ENCODE measurements around the gene ATP10A.

The ATP10A gene

DNA sequence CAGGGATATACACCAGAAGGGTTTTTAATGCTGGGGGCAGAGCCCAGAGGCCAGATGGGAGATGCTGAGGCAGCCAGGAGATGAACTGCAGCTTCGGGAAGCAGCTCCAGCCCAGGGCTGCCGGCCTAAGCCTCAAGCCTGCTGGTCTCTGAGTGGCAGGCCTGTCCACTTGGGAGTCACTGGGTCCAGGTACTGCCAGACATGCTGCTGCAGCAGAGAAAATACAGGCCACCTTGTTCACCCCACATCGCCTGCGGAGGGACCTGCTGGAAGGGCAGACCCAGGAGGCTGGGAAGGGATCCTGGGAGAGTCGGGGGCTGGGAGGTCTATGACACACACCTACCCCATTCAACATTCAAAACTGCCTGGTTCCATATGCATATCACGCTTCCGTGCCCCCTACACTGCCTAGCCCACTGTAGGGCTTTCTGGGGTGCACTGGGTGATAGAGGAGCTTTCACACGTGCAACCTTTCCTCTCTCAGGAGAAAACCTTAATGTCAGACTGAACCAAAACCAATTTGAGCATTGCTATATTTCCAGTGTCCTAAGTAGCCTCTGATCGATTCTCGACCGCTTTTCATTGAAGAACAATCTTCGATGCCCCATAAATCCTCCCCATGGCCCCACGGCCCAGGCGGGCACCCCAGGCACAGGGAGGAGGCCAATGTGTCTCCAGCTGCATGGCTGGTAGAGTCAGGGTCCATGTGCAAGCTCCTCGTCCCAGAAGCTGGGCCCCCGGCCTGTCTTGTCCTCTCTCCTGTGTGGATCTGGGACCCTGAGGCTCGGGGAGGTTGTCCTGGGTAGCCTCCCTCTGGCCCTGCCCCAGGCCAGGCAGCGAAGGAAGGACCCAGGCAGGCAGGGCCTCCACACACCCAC is 147.4 kb downstream of the ATP10A start:
- peak; percentile 30 for DNase-seq

DNA sequence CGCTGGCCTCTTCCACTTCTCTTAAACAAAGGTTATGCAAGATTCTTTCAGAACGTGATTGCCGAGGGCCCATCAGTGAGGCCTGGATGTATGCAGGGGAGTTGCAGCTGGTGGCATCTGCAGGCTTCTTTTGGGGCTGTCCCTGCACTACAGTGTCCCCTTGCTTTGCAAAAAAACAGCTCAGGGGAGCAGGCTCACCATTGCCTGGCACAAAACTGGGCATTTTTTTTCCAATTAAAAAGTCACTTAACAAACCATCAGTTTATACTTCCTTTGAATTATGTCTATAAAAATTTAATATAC is 148.6 kb downstream of the ATP10A start:
- peak; percentile 3 for DNase-seq

DNA sequence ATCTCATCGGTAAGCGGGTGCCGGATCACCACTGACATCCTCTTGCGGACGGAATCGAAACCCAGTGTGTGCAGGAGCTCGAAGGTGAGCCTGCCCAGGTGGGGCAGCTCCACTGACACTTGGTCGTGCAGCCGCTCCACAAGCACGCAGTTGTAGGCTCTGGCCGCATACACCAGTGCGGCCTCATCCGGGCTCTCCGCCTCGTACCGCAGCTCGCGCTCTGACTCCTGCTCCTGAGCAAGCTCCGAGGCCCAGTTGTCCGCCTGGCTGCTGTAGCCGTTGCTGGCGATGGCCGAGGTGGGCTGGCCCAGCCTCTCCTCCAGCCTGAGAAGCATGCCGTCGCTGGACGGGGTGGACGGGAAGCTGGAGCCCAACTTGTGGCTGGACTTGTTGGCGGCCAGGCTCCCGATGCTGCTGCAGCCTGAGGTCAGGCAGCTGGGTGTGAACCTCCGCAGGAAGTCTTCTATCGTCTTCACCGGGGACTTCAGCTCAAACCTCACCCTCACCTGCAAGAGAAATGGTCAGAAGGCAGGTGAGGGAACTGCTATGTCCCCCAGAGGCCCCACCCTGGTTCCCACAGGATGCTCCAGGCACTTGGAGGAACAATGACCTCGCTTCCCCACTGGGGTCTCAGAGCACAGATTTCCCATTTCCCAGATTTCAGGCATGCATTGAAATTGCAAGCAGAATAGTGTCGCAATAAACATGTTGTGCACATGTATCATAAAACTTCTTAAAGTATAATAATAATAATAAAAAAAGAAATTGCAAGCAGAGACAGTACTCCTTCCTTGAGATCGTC is 149.2 kb downstream of the ATP10A start:
- peak; percentile 11 for DNase-seq

DNA sequence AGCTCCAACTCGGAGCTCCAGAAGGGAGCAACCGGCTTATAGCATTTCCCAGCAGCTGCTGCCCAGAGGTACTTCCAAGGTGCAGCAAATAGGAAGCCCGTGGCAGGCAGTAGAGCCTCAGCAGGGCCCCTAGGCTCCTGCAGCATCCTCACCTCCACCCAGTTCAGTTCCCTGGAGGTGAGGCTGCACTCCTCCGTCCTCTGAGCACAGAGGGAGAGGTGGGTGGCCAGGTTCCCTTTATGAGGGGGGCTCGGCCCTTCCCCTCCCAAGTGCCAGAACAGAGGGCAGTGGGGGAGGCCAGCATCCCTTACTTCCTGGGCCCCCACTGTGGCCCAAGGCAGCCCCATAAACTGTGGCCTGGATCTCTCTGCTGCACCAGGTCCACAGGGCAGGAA is 150.2 kb downstream of the ATP10A start:
- peak; percentile 5 for DNase-seq

DNA sequence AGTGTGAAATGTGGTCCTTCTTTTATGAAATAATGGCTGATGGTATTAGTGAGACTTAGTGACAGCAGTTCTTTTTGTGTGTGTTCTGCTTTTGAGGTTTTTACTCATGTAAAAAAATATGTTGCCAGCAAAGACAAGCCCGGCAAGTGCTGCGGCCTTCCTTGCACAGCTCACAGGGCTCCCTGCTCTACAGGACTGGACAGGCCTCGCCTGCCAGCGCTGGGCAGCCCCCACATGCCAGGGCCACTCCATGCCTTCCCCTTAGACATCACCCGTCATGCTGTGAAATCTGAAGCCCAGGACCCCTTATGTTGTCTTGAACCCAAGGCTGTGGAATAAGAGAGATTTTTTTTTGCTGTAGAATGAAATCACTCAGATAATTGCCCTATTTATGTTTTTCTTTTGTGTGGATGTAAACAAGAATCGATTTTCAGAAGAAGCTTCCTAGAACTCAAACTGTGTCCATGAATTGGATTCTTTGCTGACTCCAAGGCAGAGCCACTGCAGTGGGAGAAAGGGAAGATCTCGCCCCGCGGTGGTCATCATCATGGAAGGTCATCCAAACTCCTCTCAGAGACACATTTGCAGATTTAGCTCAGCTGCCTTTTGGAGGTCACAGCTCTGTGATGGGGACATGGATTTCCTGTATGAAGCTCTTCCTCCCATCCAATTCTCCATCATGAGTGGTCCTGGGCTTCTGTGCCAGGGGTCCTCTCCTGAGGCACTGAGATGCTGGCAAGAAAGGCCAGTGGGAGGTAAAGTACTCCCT is 150.8 kb downstream of the ATP10A start:
- peak; percentile 24 for DNase-seq

DNA sequence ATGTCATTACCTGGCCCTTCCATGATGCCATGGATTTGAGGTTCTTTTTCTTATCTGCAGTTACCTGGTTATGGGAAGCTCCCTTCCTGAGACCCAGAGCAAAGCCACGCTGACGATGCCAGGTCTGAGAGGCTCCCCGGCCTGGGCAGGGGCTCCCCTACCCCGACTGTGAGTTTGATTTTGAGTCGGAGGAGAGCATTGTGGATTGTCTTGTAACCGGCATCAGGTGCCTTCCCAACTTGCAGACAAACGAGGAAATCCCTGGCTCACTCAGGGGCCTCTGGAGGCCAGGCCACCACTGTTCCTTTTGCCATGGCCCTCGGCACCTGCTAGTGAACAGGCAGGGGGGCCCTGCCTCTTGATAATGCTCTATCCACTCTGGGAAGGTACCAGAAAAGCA is 151.4 kb downstream of the ATP10A start:
- DNase-seq: peak; percentile 17

DNA sequence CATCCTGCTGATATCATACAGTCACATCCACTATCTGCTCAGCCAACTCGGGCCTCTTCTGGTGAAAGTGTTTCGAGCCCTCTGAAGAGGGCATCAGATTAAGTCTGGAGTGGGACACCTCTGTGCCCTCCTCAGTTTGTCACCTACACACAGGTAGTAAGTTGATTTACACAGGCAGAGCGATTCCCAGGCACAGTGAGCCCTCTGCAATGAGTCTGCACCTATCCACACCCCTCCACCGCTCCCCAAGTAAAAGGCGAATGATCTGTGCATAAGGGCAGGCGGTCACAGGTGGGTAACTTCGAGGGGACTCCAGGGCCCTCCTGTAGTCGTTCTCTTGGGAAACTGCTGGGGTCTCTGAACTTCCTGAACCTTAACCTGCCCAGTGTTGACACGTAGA is 152.0 kb downstream of the ATP10A start:
- peak; percentile 17 for DNase-seq

DNA sequence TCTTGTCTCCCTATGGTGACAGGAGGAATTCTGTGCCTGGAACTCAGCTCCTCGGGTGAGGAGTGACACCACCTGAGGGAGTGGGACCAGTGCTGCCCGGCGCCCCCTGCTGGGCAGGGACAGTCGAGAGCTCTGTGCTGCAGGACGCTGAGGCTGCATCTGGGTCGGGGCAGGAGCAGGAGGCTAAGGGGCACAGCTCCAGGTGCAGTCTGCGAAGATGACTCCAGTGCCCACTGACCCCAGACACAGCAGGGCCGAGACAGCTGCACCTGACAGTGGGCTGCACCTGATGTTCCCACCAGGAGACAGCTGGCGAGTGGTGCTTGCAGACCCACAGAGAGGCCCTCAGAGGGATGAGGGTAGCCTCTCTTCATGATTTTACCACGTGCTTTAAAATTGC is 152.9 kb downstream of the ATP10A start:
- no peak for DNase-seq

DNA sequence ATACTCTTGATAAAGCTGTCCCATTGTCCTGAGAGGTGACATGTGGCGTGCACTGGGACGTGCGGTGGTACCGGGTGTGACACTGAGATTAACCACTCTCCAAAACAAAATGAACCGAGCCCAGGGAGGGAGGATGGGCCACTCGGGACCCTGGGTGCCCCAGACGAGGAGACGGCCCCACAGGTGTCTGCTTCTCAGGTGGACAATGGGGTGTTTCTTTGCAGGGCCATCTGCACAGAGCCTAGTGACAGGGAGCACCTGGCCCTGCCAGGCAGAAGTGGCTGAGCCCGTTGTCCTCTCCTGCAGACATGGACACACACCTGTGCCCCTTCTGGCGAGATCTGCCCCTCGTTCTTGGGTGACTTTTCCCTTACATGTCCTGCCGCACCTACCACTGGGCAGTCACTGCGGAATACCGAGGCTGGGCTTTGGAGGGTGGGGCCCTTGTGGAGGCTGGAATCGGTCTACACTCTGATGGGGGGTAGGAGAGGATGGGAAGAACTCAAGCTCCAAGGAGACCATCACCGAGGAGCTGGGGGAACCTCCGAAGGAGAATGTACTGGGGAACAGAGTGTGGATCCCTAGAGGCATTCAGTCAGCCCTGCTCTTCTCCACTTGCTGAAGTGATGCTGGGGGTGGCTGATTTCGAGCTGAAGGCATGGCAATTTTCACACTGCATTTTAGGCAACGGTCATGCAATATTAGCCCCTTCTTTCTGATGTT is 153.5 kb downstream of the ATP10A start:
- DNase-seq: no peak

DNA sequence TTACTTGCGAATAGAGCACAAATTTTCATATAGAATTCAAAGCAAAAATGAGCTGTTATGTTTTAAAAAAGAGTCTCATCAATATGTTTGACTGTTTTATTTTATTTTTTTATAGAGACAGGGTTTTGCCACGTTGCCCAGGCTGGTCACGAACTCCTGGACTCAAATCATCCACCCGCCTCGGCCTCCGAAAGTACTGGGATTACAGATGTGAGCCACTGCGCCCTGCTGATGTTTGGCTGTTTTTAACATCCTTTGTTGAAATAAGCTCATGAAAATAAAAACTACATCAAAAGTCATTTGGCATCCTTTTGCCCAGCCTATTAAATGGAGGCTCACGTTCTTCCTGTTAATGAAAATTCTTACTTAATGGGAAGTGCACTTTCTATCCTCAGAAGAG is 154.7 kb downstream of the ATP10A start:
- DNase-seq: no peak

DNA sequence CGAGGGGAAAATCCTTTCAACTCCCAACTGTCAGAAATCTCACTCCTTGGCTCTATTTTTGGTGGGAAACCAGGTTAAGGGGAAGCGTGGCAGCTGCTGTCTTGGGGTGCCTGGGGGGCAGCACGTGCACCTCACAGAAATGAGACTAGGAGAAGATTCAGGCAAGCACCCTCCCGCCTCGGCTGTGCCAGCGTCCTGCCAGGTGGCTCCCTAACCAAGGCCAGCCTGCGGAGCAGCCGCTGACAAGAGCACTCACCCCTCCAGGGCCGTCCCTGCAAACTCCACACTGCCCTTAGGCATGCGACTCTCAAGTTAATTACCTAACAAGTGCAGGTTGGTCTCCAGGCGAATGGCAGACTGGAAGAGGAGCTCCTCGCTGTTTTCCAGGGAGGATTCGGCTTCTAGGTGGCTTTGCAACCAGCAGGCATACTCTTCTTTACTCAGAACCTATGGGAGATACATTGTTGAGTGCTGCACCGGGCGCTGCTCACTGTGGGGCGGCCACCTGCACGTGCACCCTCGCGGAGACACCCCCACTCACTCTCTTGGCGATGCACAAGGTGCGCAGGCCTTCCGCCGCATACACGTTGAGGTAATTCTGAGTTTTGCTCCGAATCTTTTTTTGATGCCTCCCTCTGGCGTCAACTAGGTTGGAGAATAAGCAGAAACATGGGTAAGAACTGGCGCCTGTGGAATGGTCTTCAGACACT is 155.3 kb downstream of the ATP10A start:
- no peak for DNase-seq

DNA sequence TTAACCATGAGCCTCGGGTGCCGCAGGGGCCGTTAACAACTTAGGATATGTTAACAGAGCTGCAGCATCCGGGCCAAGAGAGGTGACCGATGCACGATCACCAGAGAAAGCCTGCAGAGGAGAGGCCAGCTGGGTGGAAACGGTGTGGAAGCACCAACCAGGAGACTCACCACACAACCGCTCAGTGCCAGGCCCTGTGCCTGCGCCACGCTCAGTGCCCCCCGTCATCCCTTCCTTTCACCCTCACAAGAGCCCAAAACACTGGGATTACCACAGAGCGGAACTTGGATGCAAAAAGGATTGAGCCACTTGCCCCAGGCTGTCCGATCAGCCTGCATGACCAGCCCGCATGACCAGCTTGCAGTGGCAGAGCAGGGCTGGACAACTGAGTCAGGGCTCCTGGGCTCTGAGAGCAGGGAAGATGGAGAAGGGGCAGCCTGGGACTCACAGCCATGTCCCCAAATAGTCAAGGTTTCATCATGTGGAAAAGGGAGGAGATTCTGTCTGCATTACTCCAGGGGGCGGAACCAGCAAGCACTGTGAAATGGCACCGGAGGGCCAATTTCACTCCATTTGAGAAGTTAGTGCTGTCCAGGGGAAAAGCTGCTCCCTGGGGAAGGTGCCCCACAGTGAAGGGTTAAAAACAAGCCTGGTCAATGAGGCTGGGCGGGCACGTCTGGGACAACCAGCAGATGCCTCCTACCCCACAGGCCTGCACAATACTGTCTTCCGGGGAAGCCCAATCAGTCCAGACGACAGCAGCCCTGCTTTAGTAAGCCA is 156.8 kb downstream of the ATP10A start:
- DNase-seq: no peak

DNA sequence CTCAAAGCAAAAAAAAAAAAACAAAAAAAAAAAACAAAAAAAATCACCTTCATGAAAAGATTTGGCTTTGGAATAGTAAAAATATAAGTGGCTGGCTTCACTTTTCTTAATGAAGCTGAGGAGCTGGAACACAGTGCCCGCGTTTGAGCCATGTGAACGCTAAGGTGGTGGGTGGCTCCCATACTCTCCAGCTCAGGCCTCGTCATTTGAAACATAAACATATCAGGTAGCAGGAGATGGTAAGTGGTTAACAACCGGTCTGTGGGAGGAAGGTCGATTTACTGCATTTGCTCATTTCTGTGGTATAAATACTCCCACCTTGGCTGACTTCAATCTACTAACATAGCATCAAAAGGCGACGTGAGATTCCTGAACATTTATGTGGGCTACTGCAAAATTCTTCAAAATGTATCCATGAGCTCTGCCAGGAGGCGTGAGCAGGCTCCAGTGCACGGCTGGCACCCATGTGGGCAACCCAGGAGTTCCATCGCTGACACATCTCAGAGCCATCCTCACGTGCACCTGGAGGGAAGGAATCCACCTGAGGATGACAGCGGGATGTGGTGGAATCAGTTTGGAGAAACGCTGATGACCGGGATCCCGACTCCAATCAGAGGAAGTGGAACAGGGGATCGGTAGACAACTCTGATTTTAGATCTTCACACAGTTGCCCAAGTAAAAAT is 157.6 kb downstream of the ATP10A start:
- DNase-seq: no peak

DNA sequence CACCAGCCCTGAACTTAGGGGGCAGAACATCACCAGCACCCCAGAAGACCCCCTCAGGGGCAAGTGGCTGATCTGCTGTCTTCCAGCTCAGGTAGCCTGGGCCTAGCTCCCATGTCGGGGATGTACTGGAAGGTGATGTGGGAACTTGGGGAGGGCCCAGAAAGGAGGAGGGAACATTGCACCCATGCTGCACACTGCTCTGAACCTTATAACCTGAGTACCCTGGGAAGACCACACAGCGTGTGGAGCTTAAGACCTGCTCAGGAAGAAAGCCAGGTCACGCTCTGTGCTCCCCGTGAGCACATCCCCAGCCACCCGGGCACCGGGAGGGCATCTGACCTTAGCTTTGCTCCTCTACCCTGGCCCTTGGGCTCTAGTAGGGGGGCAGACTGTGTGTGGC is 159.4 kb downstream of the ATP10A start:
- no peak for DNase-seq

DNA sequence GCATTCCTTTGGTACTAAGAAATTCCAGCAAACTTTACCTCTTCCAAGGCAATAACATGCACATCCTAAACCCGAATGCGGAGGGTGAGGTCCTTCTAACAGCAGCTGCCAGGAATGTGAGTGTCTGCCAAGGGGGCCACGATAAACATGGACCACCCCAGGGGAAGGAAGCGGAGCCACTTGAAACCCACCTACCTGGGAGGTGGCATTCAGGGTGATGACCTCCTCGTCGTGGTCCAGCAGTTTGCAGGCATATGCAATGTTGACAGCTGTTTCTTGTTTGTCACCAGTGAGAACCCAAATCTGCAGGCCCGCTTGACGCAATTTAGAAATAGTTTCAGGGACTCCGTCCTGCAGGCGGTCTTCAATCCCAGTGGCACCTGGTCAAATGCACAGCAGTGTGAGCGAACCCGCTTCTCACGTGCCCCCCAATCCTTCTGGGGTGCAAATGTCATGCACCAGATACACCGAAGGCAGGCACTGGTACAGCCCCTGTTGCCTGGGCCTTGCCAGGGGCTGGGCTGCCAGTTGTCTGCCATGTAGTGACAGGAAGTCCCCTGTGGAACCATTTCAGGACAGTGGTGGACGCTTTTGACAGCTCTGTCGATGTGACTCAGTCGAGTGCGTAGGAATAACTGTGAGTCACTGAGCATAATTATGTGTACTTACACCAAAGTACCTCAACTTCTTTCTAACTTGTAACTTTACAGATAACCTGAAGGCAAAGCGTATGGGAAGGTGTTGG is 161.2 kb downstream of the ATP10A start:
- DNase-seq: peak; percentile 34

DNA sequence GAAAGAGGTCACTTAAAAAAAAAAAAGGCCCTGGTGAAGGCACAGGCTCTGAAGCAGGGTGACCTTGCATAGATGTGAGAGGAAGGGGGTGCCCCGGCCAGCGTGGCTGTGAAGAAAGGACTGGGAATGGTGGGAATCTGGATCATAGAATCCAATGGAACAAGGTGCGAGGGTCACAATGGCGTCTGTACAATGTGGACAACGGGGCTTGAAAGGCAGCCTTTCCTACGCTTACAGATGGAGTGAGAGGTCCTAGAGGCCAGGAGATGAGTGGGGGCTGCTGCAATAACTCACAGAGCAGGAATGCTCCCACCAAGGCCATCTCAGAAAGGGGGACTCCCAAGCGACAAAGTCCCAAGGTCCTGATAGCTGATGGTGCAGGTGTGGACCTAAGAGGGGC is 162.2 kb downstream of the ATP10A start:
- peak; percentile 32 for DNase-seq

DNA sequence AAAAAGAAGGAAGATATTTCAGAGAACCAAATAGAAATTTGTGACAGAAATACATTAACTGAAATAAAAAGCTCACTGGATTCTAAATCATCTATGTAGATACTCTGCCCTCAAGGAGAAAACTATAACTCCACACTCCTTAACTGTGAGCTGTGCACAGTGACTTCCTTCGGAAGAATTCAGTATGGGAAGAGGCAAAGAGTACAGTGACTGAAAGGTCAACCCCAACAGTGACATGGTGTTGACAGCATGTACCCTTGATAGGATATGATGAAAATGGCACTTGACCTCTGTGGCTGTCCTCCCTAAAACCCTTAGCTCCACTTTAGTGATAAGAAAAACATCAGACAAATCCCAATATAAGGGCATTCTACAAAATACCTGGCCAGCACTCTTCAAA is 165.5 kb downstream of the ATP10A start:
- no peak for DNase-seq

DNA sequence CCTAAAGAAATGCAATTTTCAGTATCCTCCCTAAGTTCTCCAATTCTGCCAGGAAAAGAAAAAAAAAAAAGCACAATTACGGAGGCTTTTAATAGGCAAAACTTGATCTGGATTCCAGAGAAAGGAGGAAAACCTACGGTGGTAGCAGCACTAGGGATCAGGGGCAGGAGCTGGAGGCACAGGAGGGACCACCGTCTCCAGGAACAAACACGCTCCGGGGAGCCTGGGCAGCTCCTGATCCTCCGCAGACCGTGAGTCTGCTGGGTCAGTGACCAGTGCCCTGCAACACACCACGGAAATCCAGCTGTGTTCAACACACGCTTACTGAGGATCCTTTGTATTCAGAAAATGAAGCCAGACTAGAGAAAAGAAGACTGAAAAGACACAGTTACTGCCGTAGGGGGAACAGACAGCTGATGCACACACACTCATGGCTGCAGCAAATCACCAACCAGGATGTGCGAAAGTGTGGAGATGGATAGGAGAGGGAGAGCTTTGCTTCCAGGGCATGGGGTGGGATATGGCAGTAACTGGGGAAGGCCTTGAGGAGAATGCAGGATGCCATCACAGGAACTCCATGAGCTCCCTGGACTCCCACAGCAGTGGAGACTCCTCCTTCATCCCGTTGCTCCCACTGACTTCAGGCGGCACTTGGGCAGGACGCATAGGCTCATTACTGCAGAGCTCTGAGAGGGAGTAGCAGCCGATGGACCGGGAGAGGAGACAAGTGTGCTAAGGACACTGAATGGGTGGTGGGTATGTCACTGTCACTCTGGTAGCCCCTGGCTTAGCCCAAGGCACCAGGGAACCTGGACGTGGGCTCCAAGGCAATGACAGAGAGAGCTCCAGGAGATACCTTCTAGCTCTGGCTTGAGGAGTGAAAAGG is 167.0 kb downstream of the ATP10A start:
- peak; percentile 32 for DNase-seq

DNA sequence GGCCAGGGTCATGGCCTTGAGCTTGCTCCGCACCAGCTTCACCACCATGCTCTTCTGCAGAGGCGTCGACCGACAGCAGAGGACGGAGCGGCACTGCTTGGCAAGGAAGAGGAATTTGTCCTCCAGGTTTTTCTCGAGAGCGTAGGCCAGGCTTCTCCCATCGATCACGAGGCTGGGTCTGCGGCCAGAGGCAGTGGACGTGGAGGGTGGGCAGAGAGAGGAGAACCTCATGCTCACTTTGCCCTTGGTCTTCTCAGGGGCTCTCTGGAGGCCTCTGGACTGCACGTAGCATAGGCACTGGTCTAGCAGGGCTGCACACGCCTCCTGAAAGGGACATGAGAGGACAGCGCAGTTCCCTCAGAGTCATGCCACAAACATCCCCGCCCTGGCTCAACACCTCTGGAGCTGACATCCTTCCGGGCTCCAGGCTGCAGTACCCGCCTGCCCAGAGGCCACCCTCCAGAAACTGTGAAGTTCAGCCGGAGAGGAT is 168.3 kb downstream of the ATP10A start:
- DNase-seq: peak; percentile 18
